Suprapubic skin (tissue), 4 donors: ENCODE results near the gene TSHZ2. TPM values are rescaled to one million over a fixed set of nuclear protein-coding genes. Genes with fewer than 3 reads are reported as not detected.

Experiments
- DNase-seq, 2 donors: peaks; one replicate each; pipeline ENCODE4 v3.0.0-alpha.2; 2019; ENCODE audit warnings: low spot score in 2 of 2
- H3K27ac ChIP-seq: fragments of 200-600 bp; sonication (generic); one replicate; pipeline ENCODE4 v1.5.1; 2019
- H3K27me3 ChIP-seq: fragments of 200-600 bp; sonication (generic); one replicate; pipeline ENCODE4 v1.5.1; 2019
- H3K36me3 ChIP-seq: fragments of 200-600 bp; sonication (generic); one replicate; pipeline ENCODE4 v1.5.1; 2019
- H3K4me1 ChIP-seq: fragments of 200-600 bp; sonication (generic); one replicate; pipeline ENCODE4 v1.5.1; 2019
- H3K4me3 ChIP-seq: fragments of 200-600 bp; sonication (generic); one replicate; pipeline ENCODE4 v1.5.1; 2019; ENCODE audit warnings: mild to moderate bottlenecking
- H3K9me3 ChIP-seq: fragments of 200-600 bp; sonication (generic); one replicate; pipeline ENCODE4 v1.5.1; 2019
- EP300 ChIP-seq: sonication (generic); formaldehyde crosslinking; IDR thresholded peaks from one replicate; pipeline ENCODE4 v1.6.1; 2017; ENCODE audit warnings: antibody characterized with exemption
- POLR2A ChIP-seq, 2 donors: fragments of 450-650 bp; IDR thresholded peaks; one replicate each; pipeline ENCODE4 v1.6.1; 2017; ENCODE audit warnings: antibody characterized with exemption in 2 of 2, mild to moderate bottlenecking in 2 of 2, moderate library complexity in 2 of 2
- POLR2AphosphoS5 ChIP-seq, 3 donors: sonication (generic); formaldehyde crosslinking; IDR thresholded peaks; one replicate each; pipeline ENCODE4 v1.6.1; 2017; ENCODE audit warnings: antibody characterized with exemption in 3 of 3
- WGBS: methylation state at CpG from one replicate; pipeline ENCODE4 v1.1.5; 2018; 5-methylcytosine and 5-hydroxymethylcytosine counted together
- total RNA-seq, 4 donors: library from RNA; depleted of rRNA; stranded (reverse); fragments of >200 nt; gene quantifications; one replicate each; pipeline ENCODE4 v1.1.0, GENCODE V29; 2016
- TF ChIP-seq, protein P1 (sequence below), 2 donors: fragments of 200-600 bp in 1 of 2; fragments of 450-650 bp in 1 of 2; sonication (generic) in 1 of 2; IDR thresholded peaks; one replicate each; pipeline ENCODE4 v1.5.1; 2016 to 2019; ENCODE audit warnings: antibody characterized with exemption in 2 of 2, mild to moderate bottlenecking in 1 of 2, moderate library complexity in 1 of 2

TSHZ2 gene
- total RNA-seq, 4 donors from 2014 or later: 10.2 to 24.7 (median 19.2) TPM

DNA sequence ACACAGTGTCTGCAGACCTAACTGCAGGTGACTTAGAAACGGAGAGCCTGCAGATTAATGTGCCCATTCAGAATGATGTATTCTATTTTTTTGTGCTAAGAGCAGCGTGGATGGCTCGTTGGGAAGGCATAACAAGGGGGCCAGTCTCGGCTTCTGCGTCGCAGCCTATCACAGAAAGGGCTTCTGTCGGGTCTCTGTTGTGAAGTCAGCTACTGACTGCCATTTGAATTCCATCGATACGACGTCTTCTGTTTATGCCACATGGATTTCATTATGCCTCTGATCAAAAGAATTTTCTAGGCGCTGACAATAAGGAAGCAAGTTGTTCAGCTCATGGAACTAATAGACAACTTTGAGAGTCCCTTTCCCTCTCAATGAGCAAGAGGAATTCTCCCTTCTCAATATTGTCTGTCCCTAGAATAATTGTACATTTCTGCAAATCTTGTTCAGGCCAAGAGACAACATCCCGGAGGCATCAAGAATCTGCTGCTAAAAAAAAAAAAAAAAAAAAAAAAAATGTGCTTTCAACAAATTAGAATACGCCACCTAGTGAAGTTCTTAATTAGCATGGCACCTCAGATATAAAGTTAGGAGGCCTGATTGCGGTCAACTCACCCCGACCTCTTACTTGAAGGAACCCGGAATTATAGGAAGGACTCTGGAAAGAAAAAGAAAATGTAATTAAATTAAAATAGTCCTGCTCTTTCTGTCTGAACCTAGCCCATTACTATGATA, 223.9 kb downstream of the TSHZ2 start:
- WGBS: 53% methylated on average over 16 of the region's 16 CpGs
- Histone ChIP-seq H3K4me3 (no peak overlapping the region), H3K9me3 (no peaks in the 10 kb centered on the region), H3K27me3 (no peaks in the 10 kb centered on the region), H3K4me1 (peaks cover 3% of the 10 kb centered on the region), H3K36me3 (no peaks in the 10 kb centered on the region), H3K27ac (no peak overlapping the region)
- no peak for TF ChIP-seq EP300
- TF ChIP-seq POLR2AphosphoS5 (IDR thresholded peaks at IDR 0.05): no peak
- TF ChIP-seq, protein P1, sequence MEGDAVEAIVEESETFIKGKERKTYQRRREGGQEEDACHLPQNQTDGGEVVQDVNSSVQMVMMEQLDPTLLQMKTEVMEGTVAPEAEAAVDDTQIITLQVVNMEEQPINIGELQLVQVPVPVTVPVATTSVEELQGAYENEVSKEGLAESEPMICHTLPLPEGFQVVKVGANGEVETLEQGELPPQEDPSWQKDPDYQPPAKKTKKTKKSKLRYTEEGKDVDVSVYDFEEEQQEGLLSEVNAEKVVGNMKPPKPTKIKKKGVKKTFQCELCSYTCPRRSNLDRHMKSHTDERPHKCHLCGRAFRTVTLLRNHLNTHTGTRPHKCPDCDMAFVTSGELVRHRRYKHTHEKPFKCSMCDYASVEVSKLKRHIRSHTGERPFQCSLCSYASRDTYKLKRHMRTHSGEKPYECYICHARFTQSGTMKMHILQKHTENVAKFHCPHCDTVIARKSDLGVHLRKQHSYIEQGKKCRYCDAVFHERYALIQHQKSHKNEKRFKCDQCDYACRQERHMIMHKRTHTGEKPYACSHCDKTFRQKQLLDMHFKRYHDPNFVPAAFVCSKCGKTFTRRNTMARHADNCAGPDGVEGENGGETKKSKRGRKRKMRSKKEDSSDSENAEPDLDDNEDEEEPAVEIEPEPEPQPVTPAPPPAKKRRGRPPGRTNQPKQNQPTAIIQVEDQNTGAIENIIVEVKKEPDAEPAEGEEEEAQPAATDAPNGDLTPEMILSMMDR (IDR thresholded peaks at IDR 0.05): no peak
- no peak for TF ChIP-seq POLR2A (IDR thresholded peaks at IDR 0.05)
- DNase-seq: no peak

DNA sequence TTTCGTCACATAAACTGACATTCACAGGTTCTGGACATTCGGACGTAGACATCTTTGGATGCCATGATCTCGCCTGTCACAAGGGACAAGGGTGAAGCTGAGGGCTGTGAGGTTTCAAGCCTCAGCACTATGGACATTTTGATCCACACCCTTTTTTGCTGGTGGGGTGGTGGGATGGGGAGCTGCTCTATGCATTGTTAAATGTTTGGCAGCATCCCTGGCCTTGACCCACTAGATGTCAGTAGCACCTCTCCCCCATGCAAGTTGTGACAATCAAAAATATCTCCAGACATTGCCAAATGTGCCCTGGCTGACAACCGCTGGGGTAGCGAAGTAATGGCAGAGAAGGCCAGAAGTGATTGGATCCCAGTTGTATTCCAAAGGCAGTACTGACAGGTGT, 229.4 kb downstream of the TSHZ2 start:
- no peaks in the 10 kb centered on the region for H3K9me3 ChIP-seq
- H3K4me3 ChIP-seq: no peak overlapping the region
- WGBS: 93% methylated on average over 6 of the region's 6 CpGs
- DNase-seq: no peak
- no peaks in the 10 kb centered on the region for H3K27me3 ChIP-seq
- H3K36me3 ChIP-seq: no peaks in the 10 kb centered on the region
- no peak for TF ChIP-seq POLR2AphosphoS5 (IDR thresholded peaks at IDR 0.05)
- TF ChIP-seq POLR2A (IDR thresholded peaks at IDR 0.05): no peak
- no peak for TF ChIP-seq EP300
- TF ChIP-seq, protein P1 (IDR thresholded peaks at IDR 0.05): no peak
- H3K27ac ChIP-seq: no peak overlapping the region
- no peaks in the 10 kb centered on the region for H3K4me1 ChIP-seq

DNA sequence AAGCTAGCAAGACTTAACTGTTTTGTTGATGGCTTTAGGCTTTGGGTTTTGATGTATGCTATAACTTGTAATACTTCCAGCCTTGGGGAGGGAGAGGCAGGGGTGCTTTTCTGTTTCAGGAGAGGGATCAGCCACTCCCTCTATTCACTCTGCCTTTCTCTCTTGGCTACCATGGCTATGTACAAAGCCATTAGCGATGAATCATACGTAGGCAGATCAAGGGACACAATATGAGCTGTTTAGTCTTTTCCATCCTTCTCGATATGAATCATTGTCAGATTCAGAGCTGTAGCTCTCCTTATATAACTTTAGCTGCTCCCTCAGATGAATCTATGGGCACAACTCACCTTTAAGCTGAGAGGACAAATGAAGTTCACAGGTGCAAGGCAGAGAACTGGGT, 230.6 kb downstream of the TSHZ2 start:
- Histone ChIP-seq H3K36me3 (no peaks in the 10 kb centered on the region), H3K4me3 (no peak overlapping the region), H3K27me3 (no peaks in the 10 kb centered on the region), H3K9me3 (no peaks in the 10 kb centered on the region), H3K4me1 (peaks cover 4% of the 10 kb centered on the region), H3K27ac (no peak overlapping the region)
- 28% methylated on average over 3 of the region's 3 CpGs for whole genome bisulfite sequencing
- TF ChIP-seq POLR2AphosphoS5 (IDR thresholded peaks at IDR 0.05) (no peak), EP300 (no peak)
- DNase-seq: no peak

DNA sequence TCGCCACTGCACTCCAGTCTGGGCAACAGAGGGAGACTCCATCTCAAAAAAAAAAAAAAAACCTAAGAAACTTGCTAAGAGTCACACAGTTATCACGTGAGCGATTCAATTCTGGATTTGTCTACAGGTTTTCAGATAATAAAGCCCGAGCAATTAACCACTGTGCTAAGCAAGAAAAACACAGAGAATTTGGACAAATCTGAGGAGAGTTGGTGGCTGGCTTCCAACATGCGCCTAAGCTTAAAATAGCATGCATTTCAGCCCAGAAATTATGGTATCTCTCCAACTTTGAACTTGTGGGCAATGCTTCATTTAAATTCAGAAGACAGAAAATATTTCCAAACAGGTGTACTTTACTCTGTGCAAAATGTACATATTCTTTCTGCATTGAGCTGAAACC, 232.9 kb downstream of the TSHZ2 start:
- Histone ChIP-seq H3K36me3 (no peaks in the 10 kb centered on the region), H3K27ac (no peak overlapping the region), H3K4me1 (peaks cover 7% of the 10 kb centered on the region), H3K4me3 (no peak overlapping the region), H3K27me3 (no peaks in the 10 kb centered on the region), H3K9me3 (no peaks in the 10 kb centered on the region)
- no peak for DNase-seq
- 78% methylated on average over 5 of the region's 5 CpGs for WGBS
- TF ChIP-seq POLR2AphosphoS5 (IDR thresholded peaks at IDR 0.05): no peak
- TF ChIP-seq, protein P1 (IDR thresholded peaks at IDR 0.05): no peak
- TF ChIP-seq POLR2A (IDR thresholded peaks at IDR 0.05): no peak
- TF ChIP-seq EP300: no peak

DNA sequence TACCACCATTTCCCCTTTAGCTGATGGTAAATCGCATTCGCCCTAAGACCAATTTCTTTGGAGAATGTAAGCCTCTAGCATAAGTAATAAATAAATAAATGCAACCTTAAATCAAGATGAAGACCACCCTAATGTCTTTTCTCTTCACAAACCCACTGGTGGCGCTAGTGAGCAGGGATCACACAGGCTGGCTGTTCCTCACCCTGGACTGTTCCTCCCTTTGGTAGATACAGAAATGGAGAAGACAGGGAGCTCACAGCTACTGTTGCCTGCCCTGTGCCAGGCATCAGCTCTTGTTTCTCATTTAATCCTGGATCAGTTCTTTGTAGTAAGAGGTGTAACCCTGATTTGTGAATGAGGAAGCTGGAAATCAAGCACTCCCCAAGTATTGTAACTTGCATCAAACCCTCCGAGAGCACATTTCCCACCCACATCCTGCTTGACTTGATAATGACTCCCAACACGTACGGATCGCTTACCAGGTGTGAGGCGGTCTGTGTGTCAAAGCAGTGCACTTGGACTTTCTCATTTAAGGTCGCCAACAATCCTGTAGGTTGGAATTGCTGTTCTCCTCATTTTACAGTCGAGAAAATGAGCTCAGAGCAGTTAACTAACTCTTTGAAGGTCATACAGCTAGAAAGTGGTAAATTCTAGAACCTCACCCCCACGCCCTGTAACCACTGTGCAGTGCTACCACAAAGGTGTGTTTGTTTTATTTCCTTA, 236.1 kb downstream of the TSHZ2 start:
- 79% methylated on average over 11 of the region's 11 CpGs for WGBS
- H3K27me3 ChIP-seq: no peaks in the 10 kb centered on the region
- no peaks in the 10 kb centered on the region for H3K9me3 ChIP-seq
- no peak for TF ChIP-seq EP300
- no peak for TF ChIP-seq POLR2AphosphoS5 (IDR thresholded peaks at IDR 0.05)
- no peak for TF ChIP-seq POLR2A (IDR thresholded peaks at IDR 0.05)
- TF ChIP-seq, protein P1 (IDR thresholded peaks at IDR 0.05): no peak
- H3K36me3 ChIP-seq: no peaks in the 10 kb centered on the region
- H3K27ac ChIP-seq: no peak overlapping the region
- no peak for DNase-seq
- H3K4me1 ChIP-seq: peaks cover 7% of the 10 kb centered on the region
- H3K4me3 ChIP-seq: no peak overlapping the region
